Activated naive CD8-positive, alpha-beta T cell (primary cell): ENCODE results near the gene NTM.

Experiments used
- H3K27ac Mint-ChIP-seq: one replicate; pipeline ENCODE4 v1.8.0; 2021; ENCODE audit warnings: mixed read lengths
- H3K27me3 Mint-ChIP-seq: one replicate; pipeline ENCODE4 v1.8.0; 2021; ENCODE audit warnings: mixed read lengths
- H3K36me3 Mint-ChIP-seq: one replicate; pipeline ENCODE4 v1.8.0; 2021; ENCODE audit warnings: mixed read lengths
- H3K4me1 Mint-ChIP-seq: one replicate; pipeline ENCODE4 v1.8.0; 2021; ENCODE audit warnings: low read depth, mixed read lengths
- H3K4me3 Mint-ChIP-seq: one replicate; pipeline ENCODE4 v1.8.0; 2021; ENCODE audit warnings: mild to moderate bottlenecking, mixed read lengths
- H3K9me3 Mint-ChIP-seq: one replicate; pipeline ENCODE4 v1.8.0; 2021; ENCODE audit warnings: low read depth, mixed read lengths

The NTM gene

DNA sequence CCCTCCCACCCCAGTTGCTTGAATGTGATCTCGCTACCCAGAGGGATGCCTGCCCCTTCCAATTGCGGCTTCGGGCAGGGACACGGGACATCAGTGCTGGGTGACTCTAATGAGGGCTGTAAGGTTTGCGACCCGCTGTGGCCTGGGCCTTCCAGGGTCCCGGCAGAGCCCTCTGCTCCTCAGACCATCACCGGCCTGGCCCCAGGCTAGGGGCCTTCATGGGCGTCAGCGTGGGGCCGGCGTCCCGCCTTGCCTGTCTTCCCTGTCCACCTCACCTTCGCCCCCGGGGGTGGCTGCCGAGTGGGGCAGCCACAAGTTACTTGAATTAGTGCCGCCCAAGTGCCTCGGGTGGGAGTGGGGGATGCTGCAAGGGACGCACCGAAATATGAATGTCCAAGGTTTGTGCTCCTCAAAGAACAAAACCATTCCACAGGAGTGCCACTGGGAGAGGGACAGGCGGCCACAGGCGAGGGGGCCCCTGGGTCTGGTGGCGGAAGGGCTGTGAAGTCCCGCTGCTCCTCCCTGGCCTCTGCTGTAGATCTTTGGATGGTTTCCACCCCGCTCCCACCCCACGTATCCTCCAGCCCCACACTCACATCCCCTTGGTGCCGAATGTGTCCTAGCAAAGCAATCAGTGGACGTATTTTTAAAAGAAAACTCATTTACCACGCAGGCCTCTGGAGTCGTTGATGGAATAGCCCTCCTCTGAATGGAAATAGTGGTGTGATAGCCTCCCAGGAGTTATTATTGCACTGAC is 317.1 kb downstream of the NTM start:
- Mint-ChIP-seq H3K4me1 (no peaks in the 10 kb centered on the region), H3K36me3 (no peaks in the 10 kb centered on the region), H3K9me3 (no peaks in the 10 kb centered on the region), H3K27ac (no peak overlapping the region), H3K4me3 (no peak overlapping the region), H3K27me3 (peaks cover 14% of the 10 kb centered on the region)

GRCh38 chr11:131688048-131688693 is 317.8 kb downstream of the NTM start:
- Mint-ChIP-seq H3K4me1 (no peaks in the 10 kb centered on the region), H3K4me3 (no peak overlapping the region), H3K36me3 (no peaks in the 10 kb centered on the region), H3K27me3 (peaks cover 16% of the 10 kb centered on the region), H3K27ac (no peak overlapping the region), H3K9me3 (no peaks in the 10 kb centered on the region)

- Mint-ChIP-seq H3K27me3 (peaks cover 21% of the 10 kb centered on the region), H3K9me3 (no peaks in the 10 kb centered on the region), H3K4me3 (no peak overlapping the region), H3K4me1 (peaks cover 2% of the 10 kb centered on the region), H3K27ac (no peak overlapping the region), H3K36me3 (no peaks in the 10 kb centered on the region)
Observed at GRCh38 chr11:131689049-131689925, 318.9 kb downstream of the NTM start.

DNA sequence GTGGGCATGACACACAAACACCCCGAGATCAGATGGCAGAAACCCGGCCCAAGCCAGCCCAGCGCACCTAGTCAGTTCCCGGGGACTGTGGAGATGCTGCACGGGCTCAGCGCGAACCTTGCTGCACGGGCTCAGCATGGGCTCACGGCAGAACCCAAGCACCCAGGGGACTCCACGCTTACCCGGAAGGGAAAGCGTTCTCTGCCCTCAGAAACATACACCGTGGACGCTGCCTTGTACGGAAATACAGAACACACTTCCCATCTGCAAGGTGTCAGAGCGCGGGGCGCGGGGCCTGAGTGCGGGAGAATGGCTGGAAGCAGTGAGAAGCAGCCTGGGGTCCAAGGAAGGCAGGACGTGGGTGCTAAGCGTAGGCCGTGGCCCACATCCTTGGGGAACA is 319.9 kb downstream of the NTM start:
- Mint-ChIP-seq H3K4me1 (peaks cover 5% of the 10 kb centered on the region), H3K9me3 (no peaks in the 10 kb centered on the region), H3K27ac (no peak overlapping the region), H3K27me3 (peaks cover 29% of the 10 kb centered on the region), H3K36me3 (no peaks in the 10 kb centered on the region), H3K4me3 (no peak overlapping the region)

DNA sequence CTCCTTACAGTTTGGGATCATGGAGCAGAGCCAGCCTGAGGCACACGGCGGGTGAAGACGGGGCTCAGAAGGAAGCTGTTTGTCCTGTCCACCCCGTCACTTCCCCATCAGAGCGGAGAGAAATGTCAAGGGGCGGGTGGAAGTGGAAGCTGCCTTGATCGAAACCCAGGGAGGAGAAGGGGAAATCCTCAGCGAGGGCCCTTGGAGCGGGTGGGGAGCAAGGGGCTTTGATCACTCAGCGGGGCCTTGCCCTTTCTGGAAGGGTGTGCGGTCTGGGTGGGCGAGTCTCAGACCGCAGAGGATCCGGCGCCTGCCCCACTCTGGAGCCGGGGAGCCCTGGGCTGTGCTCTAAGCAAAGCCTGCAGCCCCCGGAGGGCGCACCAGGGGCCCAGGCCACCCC is 320.4 kb downstream of the NTM start:
- no peak overlapping the region for H3K27ac Mint-ChIP-seq
- H3K4me3 Mint-ChIP-seq: no peak overlapping the region
- peaks cover 5% of the 10 kb centered on the region for H3K4me1 Mint-ChIP-seq
- H3K36me3 Mint-ChIP-seq: no peaks in the 10 kb centered on the region
- H3K27me3 Mint-ChIP-seq: peaks cover 31% of the 10 kb centered on the region
- H3K9me3 Mint-ChIP-seq: no peaks in the 10 kb centered on the region

DNA sequence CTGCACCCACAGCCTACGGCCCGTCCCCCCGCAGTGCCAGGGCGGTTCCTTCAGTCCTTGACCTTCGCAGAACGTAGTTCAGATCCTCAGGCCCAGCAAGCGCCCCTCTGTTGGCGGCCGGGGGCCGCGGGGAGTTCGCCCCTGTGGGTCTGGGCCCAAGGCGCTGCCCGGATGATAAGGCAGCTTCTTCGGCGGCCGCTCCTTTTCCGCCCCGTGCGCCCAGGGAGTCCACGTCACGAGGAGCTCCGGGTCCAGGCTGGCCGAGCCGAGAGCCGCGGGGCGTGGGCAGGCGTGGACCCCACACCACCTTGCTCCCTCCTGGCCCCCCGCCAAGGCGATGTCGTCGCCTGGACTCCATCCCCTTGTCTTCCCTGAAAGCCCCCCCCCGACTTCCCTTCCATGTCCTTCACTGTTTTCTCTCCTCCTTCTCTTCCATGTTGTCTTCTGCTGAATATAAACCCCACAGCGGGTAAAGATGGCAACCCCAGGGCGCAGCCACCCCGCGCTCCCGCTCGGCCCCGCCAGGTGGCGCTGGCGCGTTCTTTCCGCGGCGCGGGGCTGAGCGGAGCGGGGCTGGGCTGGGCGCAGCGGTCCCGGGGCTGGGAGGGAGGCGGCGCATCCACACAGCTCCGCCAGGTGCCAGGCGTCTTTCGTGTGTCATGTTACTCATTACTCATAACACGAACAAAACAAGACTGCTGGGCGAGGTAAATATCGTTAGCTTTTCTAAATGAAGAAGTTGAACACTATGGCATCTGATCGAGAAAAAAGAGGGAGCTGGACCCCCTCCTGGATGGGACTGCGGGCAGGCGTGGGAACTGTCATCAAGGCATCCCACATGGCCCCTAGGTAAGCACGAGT is 321.0 kb downstream of the NTM start:
- H3K4me1 Mint-ChIP-seq: peaks cover 5% of the 10 kb centered on the region
- no peaks in the 10 kb centered on the region for H3K9me3 Mint-ChIP-seq
- H3K36me3 Mint-ChIP-seq: no peaks in the 10 kb centered on the region
- no peak overlapping the region for H3K4me3 Mint-ChIP-seq
- no peak overlapping the region for H3K27ac Mint-ChIP-seq
- H3K27me3 Mint-ChIP-seq: peaks cover 32% of the 10 kb centered on the region

DNA sequence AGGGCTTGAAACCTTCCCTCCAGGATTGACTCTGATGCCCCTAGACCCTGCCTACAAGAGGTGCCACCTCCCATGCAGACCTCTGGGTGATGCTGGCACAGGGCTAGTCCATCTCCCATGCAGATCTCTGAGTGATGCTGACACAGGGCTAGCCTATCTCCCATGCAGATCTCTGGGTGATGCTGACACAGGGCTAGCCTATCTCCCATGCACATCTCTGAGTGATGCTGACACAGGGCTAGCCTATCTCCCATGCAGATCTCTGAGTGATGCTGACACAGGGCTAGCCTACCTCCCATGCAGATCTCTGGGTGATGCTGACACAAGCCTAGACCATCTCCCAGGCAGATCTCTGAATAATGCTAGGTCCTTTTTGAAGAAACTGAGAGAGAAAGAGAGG is 321.7 kb downstream of the NTM start:
- Mint-ChIP-seq H3K9me3 (no peaks in the 10 kb centered on the region), H3K4me1 (peaks cover 5% of the 10 kb centered on the region), H3K27ac (no peak overlapping the region), H3K36me3 (no peaks in the 10 kb centered on the region), H3K4me3 (no peak overlapping the region), H3K27me3 (peaks cover 34% of the 10 kb centered on the region)

DNA sequence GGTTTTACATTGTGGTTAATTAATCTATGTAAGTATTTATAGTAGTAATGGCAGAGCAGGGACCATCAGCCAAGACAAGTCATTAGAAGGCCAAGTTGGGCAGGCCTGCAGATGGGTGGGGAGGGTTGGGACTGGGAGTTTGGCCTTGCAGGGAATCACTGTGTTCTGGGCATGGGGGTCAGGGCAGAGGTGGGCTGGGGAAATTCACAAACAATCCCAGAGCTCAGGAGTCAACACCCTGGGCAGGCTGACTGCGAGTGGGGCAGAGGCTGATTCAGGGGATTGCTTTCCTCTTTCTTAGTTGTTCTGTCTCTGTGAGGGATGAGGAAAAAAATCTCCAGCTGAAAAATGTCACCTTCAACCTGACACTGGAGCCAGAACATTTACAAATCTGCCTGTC is 322.5 kb downstream of the NTM start:
- Mint-ChIP-seq H3K27ac (no peak overlapping the region), H3K9me3 (no peaks in the 10 kb centered on the region), H3K36me3 (no peaks in the 10 kb centered on the region), H3K27me3 (peaks cover 34% of the 10 kb centered on the region), H3K4me1 (peaks cover 5% of the 10 kb centered on the region), H3K4me3 (no peak overlapping the region)

GRCh38 chr11:131693756-131694155 is 323.3 kb downstream of the NTM start:
- Mint-ChIP-seq H3K27me3 (peaks cover 35% of the 10 kb centered on the region), H3K4me3 (no peak overlapping the region), H3K27ac (no peak overlapping the region), H3K36me3 (no peaks in the 10 kb centered on the region), H3K4me1 (peaks cover 5% of the 10 kb centered on the region), H3K9me3 (no peaks in the 10 kb centered on the region)

GRCh38 chr11:131694526-131695424 is 324.4 kb downstream of the NTM start:
- peaks cover 38% of the 10 kb centered on the region for H3K27me3 Mint-ChIP-seq
- no peak overlapping the region for H3K4me3 Mint-ChIP-seq
- H3K36me3 Mint-ChIP-seq: no peaks in the 10 kb centered on the region
- no peaks in the 10 kb centered on the region for H3K9me3 Mint-ChIP-seq
- H3K27ac Mint-ChIP-seq: no peak overlapping the region
- peaks cover 5% of the 10 kb centered on the region for H3K4me1 Mint-ChIP-seq

DNA sequence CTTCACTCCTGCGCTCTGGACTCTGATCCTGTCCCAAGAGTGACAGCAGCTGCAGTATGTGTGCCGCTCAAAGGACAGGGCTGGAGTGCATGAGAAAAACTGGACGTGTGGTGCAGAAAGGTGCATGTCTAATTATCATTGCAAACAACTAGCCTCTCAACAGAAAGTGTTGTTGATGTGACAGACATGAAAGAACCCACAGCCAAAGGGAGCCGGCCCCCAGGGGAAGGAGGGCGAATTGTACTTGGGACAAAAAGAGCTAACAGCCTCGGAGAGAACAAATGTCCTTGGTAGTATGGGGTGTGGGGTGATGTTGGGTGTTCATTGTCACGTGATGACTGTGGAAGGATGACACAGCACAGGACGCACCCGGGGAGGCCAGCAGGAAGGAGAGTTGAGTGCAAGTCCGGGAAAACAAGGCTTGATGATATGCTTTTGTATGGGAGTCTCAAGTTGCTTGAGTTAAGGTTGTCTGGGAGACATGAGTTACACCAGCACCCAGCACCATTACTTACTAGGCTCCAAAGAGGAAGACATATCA is 325.5 kb downstream of the NTM start:
- Mint-ChIP-seq H3K4me1 (peaks cover 5% of the 10 kb centered on the region), H3K36me3 (no peaks in the 10 kb centered on the region), H3K4me3 (no peak overlapping the region), H3K9me3 (no peaks in the 10 kb centered on the region), H3K27ac (no peak overlapping the region), H3K27me3 (peaks cover 36% of the 10 kb centered on the region)

- no peaks in the 10 kb centered on the region for H3K36me3 Mint-ChIP-seq
- no peak overlapping the region for H3K4me3 Mint-ChIP-seq
- peaks cover 36% of the 10 kb centered on the region for H3K27me3 Mint-ChIP-seq
- no peaks in the 10 kb centered on the region for H3K9me3 Mint-ChIP-seq
- peaks cover 5% of the 10 kb centered on the region for H3K4me1 Mint-ChIP-seq
- H3K27ac Mint-ChIP-seq: no peak overlapping the region
Observed at GRCh38 chr11:131696690-131697089, 326.3 kb downstream of the NTM start.

DNA sequence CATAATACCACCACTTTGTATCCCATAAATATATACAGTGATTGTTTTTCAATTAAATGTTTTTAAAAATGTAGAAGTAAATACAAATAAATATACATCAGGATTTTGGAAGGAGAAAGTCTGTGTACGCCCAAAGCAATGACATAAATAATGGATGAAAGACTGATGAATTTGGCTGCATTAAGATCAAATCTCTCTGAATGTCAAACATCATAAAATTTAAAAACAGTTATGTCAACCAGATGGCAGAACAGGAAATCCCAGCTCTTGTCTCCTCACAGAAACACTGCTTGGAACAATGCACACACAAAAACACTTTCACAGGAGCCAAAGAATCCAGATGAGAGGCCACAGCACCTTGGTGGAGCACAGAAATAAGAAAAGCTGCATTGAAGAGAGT is 332.9 kb downstream of the NTM start:
- no peaks in the 10 kb centered on the region for H3K36me3 Mint-ChIP-seq
- H3K4me1 Mint-ChIP-seq: no peaks in the 10 kb centered on the region
- H3K9me3 Mint-ChIP-seq: peaks cover 9% of the 10 kb centered on the region
- H3K4me3 Mint-ChIP-seq: no peak overlapping the region
- H3K27me3 Mint-ChIP-seq: peaks cover 16% of the 10 kb centered on the region
- H3K27ac Mint-ChIP-seq: no peak overlapping the region
